ENCODE data around the gene CARD14.

DNA sequence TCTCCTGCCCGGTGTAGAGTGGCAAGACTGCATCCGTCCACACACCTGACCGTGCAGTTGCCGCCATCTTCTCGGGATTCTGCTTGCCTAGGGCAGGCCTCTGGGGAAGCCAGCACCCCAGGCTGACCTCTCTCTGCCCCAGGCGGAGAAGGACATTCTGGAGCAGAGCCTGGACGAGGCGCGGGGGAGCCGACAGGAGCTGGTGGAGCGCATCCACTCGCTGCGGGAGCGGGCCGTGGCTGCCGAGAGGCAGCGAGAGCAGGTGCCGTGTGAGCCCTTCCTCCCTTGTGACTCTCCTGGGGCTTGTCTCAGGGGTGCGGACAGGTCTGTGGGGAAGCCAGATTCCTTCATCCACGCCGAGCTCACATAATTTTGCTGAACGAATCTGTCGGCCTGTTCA is 19.8 kb downstream of the CARD14 start:
- TF ChIP-seq EP300 (IDR thresholded peaks at IDR 0.05) (no peak), POLR2A (IDR thresholded peaks at IDR 0.05) (no peak)
